ENCODE results near the gene BBLN.
A peak's percentile ranks its signal among the peaks of the same experiment; 100 is the strongest.

Gene BBLN

GRCh38 chr9:128145951-128146351 is 14.1 kb upstream of the BBLN start:
- DNase-seq: no peak

GRCh38 chr9:128146591-128147120 is 13.4 kb upstream of the BBLN start:
- DNase-seq: no peak

- DNase-seq: no peak
Observed at GRCh38 chr9:128148509-128149000, 11.5 kb upstream of the BBLN start.

GRCh38 chr9:128149001-128149701 is 10.9 kb upstream of the BBLN start, which contains the start of gene LCN2:
LCN2 (plus strand) TSS chr9:128149453; CDS start chr9:128149526, 73 bp downstream.
- DNase-seq: no peak

- peak; percentile 49 for DNase-seq
Observed at GRCh38 chr9:128149951-128150593, 10.0 kb upstream of the BBLN start.

GRCh38 chr9:128150594-128151308 is 9.3 kb upstream of the BBLN start:
- DNase-seq: no peak

DNA sequence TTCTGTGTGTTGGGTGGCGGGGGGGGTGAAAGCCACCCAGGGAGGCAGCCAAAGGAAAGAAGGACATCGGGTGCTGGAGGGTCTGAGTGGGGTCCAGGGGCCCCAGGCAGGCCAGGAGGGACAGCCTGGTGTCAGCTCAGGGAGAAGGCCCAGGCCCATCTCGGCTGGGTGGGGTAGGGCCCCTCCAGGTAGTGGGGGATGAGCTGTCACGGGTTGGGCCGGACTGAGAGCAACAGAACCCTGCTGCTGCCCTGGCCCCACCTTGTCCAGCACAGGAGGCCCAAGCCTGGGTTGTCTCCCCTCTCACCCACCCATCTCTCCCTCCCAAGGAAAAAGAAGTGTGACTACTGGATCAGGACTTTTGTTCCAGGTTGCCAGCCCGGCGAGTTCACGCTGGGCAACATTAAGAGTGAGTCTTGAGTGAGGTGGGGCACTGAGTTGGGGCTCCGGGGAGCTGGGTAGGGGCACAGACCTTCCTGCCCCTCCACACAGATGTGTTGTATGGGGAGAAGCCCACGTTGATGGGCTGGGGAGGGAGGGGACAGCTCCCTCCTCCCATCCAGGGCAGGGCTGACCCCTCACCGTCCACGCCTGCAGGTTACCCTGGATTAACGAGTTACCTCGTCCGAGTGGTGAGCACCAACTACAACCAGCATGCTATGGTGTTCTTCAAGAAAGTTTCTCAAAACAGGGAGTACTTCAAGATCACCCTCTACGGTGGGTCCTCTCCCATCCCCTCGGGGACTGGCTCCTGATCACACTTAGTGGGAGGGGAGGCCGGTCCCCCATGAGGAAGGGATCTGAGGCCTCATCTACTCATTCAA is 8.5 kb upstream of the BBLN start:
- DNase-seq: no peak

DNA sequence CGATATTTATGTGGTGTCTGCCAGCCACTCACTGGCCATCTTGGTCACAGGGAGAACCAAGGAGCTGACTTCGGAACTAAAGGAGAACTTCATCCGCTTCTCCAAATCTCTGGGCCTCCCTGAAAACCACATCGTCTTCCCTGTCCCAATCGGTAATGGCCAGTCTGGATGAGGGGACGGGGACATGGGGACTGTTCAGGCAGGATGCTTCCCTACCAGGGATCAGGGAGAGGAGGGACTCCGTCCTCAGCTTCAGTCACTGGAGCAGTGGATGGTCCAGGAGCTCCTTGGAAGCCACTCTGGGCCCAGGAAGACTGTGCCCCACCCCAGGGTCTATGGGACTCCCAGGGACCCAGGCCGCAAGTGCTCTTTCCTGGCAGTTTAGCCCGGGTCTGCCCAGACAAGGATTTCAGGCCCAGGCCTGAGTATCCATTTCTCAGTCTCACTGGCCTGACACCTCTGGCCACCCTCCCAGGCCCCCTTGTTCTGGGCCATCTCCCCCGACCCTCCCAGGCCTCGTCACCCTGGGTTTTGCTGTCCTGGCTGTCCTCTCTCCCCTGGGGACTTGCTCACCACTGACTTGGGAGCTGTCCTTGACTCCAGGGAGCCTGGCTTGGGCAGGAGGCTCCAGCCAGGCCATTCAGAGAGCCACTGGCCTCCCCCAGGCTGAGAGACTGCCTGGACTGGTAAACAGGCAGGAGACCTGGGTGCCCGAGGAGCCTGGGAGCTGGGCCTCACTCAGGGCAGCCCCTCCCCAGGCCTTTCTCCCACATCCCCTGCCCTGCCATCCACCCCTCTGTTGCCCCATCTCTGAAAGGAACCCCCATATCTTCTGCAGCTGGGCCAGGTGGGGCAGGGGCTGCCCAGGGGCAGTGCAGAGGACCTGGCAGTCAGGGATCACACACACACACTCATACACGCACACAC is 7.7 kb upstream of the BBLN start:
- no peak for DNase-seq

DNA sequence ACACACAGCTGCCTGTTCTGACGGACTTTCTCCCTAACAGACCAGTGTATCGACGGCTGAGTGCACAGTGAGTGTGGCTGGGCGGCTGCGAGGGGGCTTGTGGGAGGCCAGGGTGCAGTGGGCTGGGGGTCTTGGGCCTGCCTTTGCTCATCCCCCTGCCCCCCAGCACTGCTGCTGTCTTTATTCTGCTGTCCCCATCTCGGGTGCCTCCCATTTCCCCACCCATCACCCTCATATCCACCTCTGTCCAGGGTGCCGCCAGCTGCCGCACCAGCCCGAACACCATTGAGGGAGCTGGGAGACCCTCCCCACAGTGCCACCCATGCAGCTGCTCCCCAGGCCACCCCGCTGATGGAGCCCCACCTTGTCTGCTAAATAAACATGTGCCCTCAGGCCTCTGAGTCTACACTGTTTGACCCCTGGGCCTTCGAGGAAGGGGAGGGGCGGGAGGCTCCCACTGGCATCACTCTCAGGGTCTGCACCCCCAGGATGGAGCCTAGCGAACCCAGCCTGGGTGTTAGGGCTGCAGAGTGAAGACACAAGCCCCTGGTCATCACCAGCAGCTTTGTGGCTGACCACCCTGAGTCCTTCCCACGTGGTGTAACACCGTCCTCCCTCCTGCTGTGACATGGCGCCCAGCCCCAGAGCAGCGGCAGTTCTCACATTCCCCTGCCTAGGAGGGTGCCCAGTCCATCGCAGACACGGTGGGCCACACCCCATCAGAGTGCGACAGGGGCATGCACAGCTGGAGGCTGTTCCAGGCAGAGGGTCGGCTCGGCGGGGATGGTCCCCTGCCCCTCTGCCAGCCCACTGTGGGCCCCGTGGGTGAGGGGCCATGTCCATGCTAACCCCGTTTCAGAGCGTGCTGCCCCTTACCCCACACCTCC is 6.8 kb upstream of the BBLN start:
- no peak for DNase-seq

- DNase-seq: no peak
Observed at GRCh38 chr9:128153947-128154695, 5.9 kb upstream of the BBLN start.

DNA sequence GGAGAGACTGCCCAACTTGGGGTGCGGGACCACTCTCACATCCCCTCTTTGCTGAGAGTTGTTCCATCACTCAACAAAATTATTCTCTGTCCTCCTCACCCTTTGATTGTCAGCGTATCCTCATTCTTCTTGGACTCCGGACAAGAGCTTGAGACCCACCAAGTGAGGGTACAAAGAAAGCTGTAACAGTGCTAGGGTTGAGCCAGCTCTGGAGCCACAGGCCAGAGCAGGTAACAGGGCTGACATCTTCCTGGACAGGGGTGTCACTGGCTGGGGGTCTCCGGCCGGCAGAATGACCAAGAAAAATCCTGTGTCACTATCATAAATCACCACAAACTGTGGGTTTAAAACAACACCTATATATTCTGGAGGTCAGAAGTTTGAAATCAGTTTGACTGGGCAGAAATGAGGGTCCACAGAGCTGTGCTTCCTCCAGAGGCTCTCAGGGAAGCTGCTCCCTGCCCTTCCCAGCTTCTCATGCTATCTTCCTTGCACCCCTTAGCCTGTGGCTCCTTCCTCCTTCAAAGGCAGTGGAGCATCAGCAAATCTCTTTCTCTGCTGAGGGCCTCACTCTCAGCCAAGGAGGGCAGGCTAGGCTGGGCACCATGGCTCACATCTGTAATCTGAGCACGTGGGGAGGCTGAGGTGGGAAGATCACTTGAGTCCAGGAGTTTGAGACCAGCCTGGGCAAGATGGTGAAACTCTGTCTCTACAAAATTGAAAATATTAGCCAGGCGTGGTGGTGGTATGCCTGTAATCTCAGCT is 4.1 kb upstream of the BBLN start:
- DNase-seq: no peak

GRCh38 chr9:128159522-128159783 is 612 bp upstream of the BBLN start:
- DNase-seq: peak; percentile 87

GRCh38 chr9:128160603-128160987 is 530 bp downstream of the BBLN start:
- DNase-seq: peak; percentile 38

- no peak for DNase-seq
Observed at GRCh38 chr9:128161215-128161902, 1.3 kb downstream of the BBLN start.

GRCh38 chr9:128162215-128163026 is 2.4 kb downstream of the BBLN start:
- DNase-seq: no peak

DNA sequence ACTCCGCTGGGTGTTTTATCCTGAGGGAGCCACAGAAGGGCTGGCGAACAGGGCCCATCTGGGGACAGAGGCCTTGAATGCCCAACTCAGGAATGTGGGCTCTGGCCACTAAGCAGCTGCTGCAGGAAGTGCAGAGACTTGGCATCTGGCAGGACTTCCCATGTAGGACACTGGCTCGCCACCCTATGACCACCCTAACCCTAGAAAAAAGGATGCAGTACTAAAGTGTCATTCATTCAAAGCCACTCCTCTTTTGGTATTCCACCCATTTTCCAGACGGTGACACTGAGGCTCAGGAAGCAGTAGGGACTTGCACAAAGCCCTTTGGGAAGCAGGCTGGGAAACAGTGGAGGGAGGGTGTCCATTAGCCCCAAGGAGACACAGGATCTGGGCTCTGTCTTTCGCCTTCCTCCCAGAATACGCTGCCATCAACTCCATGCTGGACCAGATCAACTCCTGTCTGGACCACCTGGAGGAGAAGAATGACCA is 3.0 kb downstream of the BBLN start:
- DNase-seq: no peak

DNA sequence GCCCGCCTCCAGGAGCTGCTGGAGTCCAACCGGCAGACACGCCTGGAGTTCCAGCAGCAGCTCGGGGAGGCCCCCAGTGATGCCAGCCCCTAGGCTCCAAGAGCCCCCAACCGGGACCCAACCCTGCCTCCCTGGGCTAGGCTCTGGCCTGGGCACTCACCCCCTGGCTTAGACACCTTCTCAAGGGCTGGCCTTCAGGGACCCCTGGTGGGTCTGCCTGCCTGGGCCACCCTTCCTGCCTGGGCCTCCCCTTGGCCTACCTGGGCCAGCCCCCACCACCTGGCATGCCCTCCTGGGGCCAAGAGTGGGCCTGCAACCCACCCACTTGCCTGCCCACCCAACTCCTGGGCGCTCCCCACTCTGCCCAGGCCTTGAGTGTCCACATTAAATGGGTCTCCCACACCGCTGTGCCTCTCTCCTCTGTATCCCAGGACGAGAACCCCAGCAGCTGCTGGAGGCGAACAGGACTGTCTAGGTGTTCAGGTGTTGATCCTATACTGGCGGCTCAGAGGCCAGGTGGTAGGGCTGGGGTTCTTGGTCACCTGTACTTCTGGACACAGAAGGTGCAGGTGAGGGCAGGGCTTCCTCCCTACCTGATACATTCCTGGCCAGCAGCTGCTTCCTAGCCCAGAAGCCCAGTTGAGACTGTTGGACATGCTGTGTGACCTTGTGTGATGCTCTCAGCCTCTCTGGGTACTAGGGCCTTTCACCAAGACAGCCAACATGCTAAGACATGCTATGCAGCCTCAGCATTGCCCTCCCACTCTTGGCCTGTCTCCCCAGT is 3.6 kb downstream of the BBLN start:
- DNase-seq: no peak
